Type B pancreatic cell (in vitro differentiated cells): ENCODE measurements around the gene STK38L. TPM values are rescaled to one million over a fixed set of nuclear protein-coding genes. Genes with fewer than 3 reads are reported as not detected.
A peak's percentile ranks its signal among the peaks of the same experiment; 100 is the strongest.

Experiments
- DNase-seq: peaks from one replicate; pipeline ENCODE4 v3.0.0; 2021; ENCODE audit warnings: mixed read lengths; ENCODE audit not compliant: unreplicated experiment; ENCODE audit errors: extremely low spot score
- H3K27ac Mint-ChIP-seq: 2 replicates; pipeline ENCODE4 v1.8.0; 2021; ENCODE audit warnings: mild to moderate bottlenecking, mixed read lengths
- H3K27me3 Mint-ChIP-seq: 2 replicates; pipeline ENCODE4 v1.8.0; 2021; ENCODE audit warnings: mixed read lengths
- H3K36me3 Mint-ChIP-seq: 2 replicates; pipeline ENCODE4 v1.8.0; 2021; ENCODE audit warnings: mixed read lengths
- H3K4me1 Mint-ChIP-seq: one replicate; pipeline ENCODE4 v1.8.0; 2021; ENCODE audit warnings: mixed read lengths; ENCODE audit not compliant: unreplicated experiment
- H3K4me3 Mint-ChIP-seq: 2 replicates; pipeline ENCODE4 v1.8.0; 2021; ENCODE audit warnings: mild to moderate bottlenecking, mixed read lengths
- H3K9me3 Mint-ChIP-seq: 2 replicates; pipeline ENCODE4 v1.8.0; 2021; ENCODE audit warnings: mixed read lengths
- CTCF ChIP-seq: fragments of 200-600 bp; sonication (generic); conservative IDR thresholded peaks from 2 replicates; pipeline ENCODE4 v1.5.0; 2021; ENCODE audit warnings: antibody characterized with exemption, mild to moderate bottlenecking
- total RNA-seq: library from RNA; stranded (reverse); gene quantifications from 2 replicates; pipeline ENCODE4 v1.2.1, GENCODE V29; 2021; ENCODE audit warnings: low replicate concordance

The STK38L gene
- total RNA-seq, 1 donor from 2014 or later = 43.1 TPM

GRCh38 chr12:27257104-27257843, 13.2 kb downstream of the STK38L start:
- H3K36me3 Mint-ChIP-seq = peaks cover 54% of the 10 kb centered on the region
- H3K27ac Mint-ChIP-seq = no peak overlapping the region
- no peak overlapping the region for H3K4me3 Mint-ChIP-seq
- peaks cover 6% of the 10 kb centered on the region for H3K9me3 Mint-ChIP-seq
- no peaks in the 10 kb centered on the region for H3K4me1 Mint-ChIP-seq
- DNase-seq = no peak
- H3K27me3 Mint-ChIP-seq = no peaks in the 10 kb centered on the region
- no peak for TF ChIP-seq CTCF

- DNase-seq = no peak
- TF ChIP-seq CTCF = no peak
- Mint-ChIP-seq H3K4me3 (no peak overlapping the region), H3K27me3 (no peaks in the 10 kb centered on the region), H3K4me1 (no peaks in the 10 kb centered on the region), H3K9me3 (peaks cover 3% of the 10 kb centered on the region), H3K36me3 (peaks cover 47% of the 10 kb centered on the region), H3K27ac (peak overlapping the region; percentile 49)
Measured at GRCh38 chr12:27260746-27261145, 16.7 kb downstream of the STK38L start.

DNA sequence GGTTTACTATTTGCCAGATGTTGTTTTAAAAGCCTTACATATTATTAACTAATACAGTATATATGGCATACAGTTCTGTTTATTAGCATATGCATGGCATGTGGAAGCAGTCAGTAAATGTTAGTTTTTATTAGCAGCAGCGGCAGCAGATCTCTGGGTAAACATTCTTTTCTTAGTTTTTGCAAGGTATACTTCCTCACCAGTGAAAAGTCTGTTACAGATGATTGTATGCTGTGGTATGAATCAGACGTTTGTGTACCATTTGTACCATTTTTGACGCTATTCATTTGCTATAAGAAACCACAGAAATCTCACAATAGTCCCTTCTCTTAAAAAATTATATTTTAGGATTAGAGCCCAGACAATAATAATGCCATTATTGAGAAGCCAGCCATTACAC, 17.8 kb downstream of the STK38L start:
- no peak for DNase-seq
- no peaks in the 10 kb centered on the region for H3K4me1 Mint-ChIP-seq
- H3K27ac Mint-ChIP-seq = no peak overlapping the region
- H3K9me3 Mint-ChIP-seq = no peaks in the 10 kb centered on the region
- no peak for TF ChIP-seq CTCF
- no peak overlapping the region for H3K4me3 Mint-ChIP-seq
- H3K27me3 Mint-ChIP-seq = no peaks in the 10 kb centered on the region
- H3K36me3 Mint-ChIP-seq = peaks cover 42% of the 10 kb centered on the region

- no peak for DNase-seq
- H3K9me3 Mint-ChIP-seq = peaks cover 6% of the 10 kb centered on the region
- peaks cover 10% of the 10 kb centered on the region for H3K4me1 Mint-ChIP-seq
- no peaks in the 10 kb centered on the region for H3K27me3 Mint-ChIP-seq
- H3K36me3 Mint-ChIP-seq = peaks cover 44% of the 10 kb centered on the region
- no peak overlapping the region for H3K27ac Mint-ChIP-seq
- no peak overlapping the region for H3K4me3 Mint-ChIP-seq
- no peak for TF ChIP-seq CTCF
Measured at GRCh38 chr12:27270148-27270547, 26.1 kb downstream of the STK38L start.

DNA sequence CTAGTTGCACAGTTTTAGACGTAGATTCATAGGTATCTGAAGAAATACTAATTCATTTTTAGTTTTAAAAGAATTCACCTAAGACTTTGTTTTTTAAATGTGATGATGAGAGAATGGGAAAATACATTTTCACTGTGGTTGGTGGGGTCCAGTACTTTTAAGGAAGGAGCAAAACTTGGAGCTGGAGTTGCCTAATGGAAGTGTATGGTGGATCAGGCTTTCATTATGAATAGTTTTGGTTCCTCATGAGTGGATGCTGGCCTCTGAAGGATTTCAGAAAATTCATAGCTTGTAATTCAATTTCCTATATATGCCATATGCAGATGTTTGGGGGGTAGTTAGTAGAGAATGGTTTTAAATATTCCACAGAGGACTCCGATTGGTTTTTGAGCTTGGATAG, 27.1 kb downstream of the STK38L start:
- H3K4me3 Mint-ChIP-seq = no peak overlapping the region
- peaks cover 45% of the 10 kb centered on the region for H3K36me3 Mint-ChIP-seq
- no peak overlapping the region for H3K27ac Mint-ChIP-seq
- peaks cover 6% of the 10 kb centered on the region for H3K9me3 Mint-ChIP-seq
- H3K4me1 Mint-ChIP-seq = peaks cover 10% of the 10 kb centered on the region
- H3K27me3 Mint-ChIP-seq = no peaks in the 10 kb centered on the region
- TF ChIP-seq CTCF = no peak
- DNase-seq = no peak
